HCT116 (cell line): ENCODE data around the gene LCK. TPM values are rescaled to one million over a fixed set of nuclear protein-coding genes. Genes with fewer than 3 reads are reported as not detected.
A peak's percentile ranks its signal among the peaks of the same experiment; 100 is the strongest.

Experiments
- ATAC-seq: fragments of 200-7000 bp; cut with Tn5 transposase; 2 replicates; pipeline ENCODE4 v1.9.1; 2020; ENCODE audit warnings: mild to moderate bottlenecking, moderate library complexity
- BruUV-seq: library from RNA; stranded (reverse); fragments of 400-500 nt; replicated peaks from 2 replicates; lab custom pipeline; 2021; lab: Mats Ljungman, UMichigan
- CTCF ChIA-PET: fragments of 300-600 bp; sonication (Branson Sonifier 250); formaldehyde crosslinking; loops from one replicate; lab custom pipeline; 2021; ENCODE audit warnings: antibody characterized with exemption; lab: Charles Lee
- POLR2A ChIA-PET: fragments of 300-600, 350-600 bp; sonication (Branson Sonifier 250); formaldehyde crosslinking; loops from one replicate; lab custom pipeline; 2021; ENCODE audit warnings: antibody characterized with exemption; lab: Charles Lee
- RAD21 ChIA-PET, 2 experiments: fragments of 300-600 bp; sonication (Branson Sonifier 250); formaldehyde crosslinking; loops; one replicate each; lab custom pipeline; 2023; ENCODE audit warnings: low total read pairs in 2 of 2; ENCODE audit not compliant: uncharacterized antibody in 2 of 2, unreplicated experiment in 2 of 2, low non-redundant PET in 1 of 2; lab: Charles Lee
- DNase-seq: peaks from one replicate; pipeline ENCODE4 v3.0.0-alpha.2; 2010; ENCODE audit warnings: low read depth, low spot score
- H2AFZ ChIP-seq: fragments of 200-600 bp; shearing (Covaris generic), sonication (generic); 2 replicates; pipeline ENCODE4 v1.6.1; 2017; ENCODE audit warnings: low read depth, mixed run types, mixed read lengths, antibody characterized with exemption, low read length; ENCODE audit not compliant: poor library complexity, severe bottlenecking
- H3K27ac ChIP-seq: 2 replicates; pipeline ENCODE4 v1.5.1; 2012; ENCODE audit warnings: low read depth, low read length
- H3K27me3 ChIP-seq: fragments of 200-600 bp; sonication (generic); 2 replicates; pipeline ENCODE4 v1.6.1; 2016; ENCODE audit warnings: mixed run types, low read length, mixed read lengths; ENCODE audit not compliant: insufficient read depth
- H3K36me3 ChIP-seq, 2 experiments: fragments of 200-500 bp in 1 of 2; fragments of 200-600 bp in 1 of 2; sonication (Bioruptor generic) in 1 of 2; sonication (generic) in 1 of 2; 2 replicates each; pipeline versions ENCODE4 v1.5.1 to v1.6.1; 2014 to 2016; ENCODE audit warnings: low read length in 2 of 2, inconsistent platforms in 1 of 2, mixed read lengths in 1 of 2, mixed run types in 1 of 2; ENCODE audit not compliant: insufficient read depth in 2 of 2, control insufficient read depth in 1 of 2
- H3K4me1 ChIP-seq, 2 experiments: fragments of 200-600 bp in 1 of 2; sonication (generic) in 1 of 2; 2 replicates each; pipeline versions ENCODE4 v1.5.1 to v1.6.1; 2012 to 2017; ENCODE audit warnings: low read length in 2 of 2, inconsistent platforms in 1 of 2, mild to moderate bottlenecking in 1 of 2, mixed read lengths in 1 of 2, mixed run types in 1 of 2, moderate library complexity in 1 of 2; ENCODE audit not compliant: insufficient read depth in 2 of 2, control insufficient read depth in 1 of 2
- H3K4me2 ChIP-seq: fragments of 200-600 bp; sonication (generic); 2 replicates; pipeline ENCODE4 v1.6.1; 2017; ENCODE audit warnings: mixed run types, low read length, mixed read lengths
- H3K4me3 ChIP-seq, 2 experiments: fragments of 200-600 bp in 1 of 2; sonication (generic) in 1 of 2; replicated peaks in 1 of 2; 2 replicates each; pipeline ENCODE4 v1.5.1; 2011 to 2016; ENCODE audit warnings: low read length in 2 of 2, control low read depth in 1 of 2, low read depth in 1 of 2, mild to moderate bottlenecking in 1 of 2, mixed read lengths in 1 of 2, mixed run types in 1 of 2
- H3K79me2 ChIP-seq: fragments of 200-600 bp; sonication (generic); 2 replicates; pipeline ENCODE4 v1.6.1; 2017; ENCODE audit warnings: mild to moderate bottlenecking, mixed run types, low read length, moderate library complexity, mixed read lengths; ENCODE audit not compliant: insufficient read depth
- H3K9ac ChIP-seq: fragments of 200-600 bp; sonication (generic); 2 replicates; pipeline ENCODE4 v1.6.1; 2016; ENCODE audit warnings: low read length, mixed read lengths
- H3K9me2 ChIP-seq: fragments of 200-600 bp; sonication (generic), shearing (Covaris generic); 2 replicates; pipeline ENCODE4 v1.6.1; 2017; ENCODE audit warnings: mixed run types, mild to moderate bottlenecking, moderate library complexity; ENCODE audit not compliant: insufficient read depth
- H3K9me3 ChIP-seq, 2 experiments: fragments of 200-500 bp in 1 of 2; fragments of 200-600 bp in 1 of 2; sonication (Bioruptor generic) in 1 of 2; sonication (generic) in 1 of 2; 2 replicates each; pipeline ENCODE4 v1.6.1; 2014 to 2017; ENCODE audit warnings: low read length in 2 of 2, mixed read lengths in 2 of 2, inconsistent platforms in 1 of 2, low read depth in 1 of 2, mild to moderate bottlenecking in 1 of 2, mixed run types in 1 of 2, moderate library complexity in 1 of 2; ENCODE audit not compliant: control insufficient read depth in 1 of 2, insufficient read depth in 1 of 2
- H4K20me1 ChIP-seq: fragments of 200-600 bp; sonication (generic), shearing (Covaris generic); 2 replicates; pipeline ENCODE4 v1.6.1; 2017; ENCODE audit warnings: mixed run types, mild to moderate bottlenecking, moderate library complexity; ENCODE audit not compliant: insufficient read depth
- CBX3 ChIP-seq: IDR thresholded peaks from 2 replicates; pipeline ENCODE4 v1.6.1; 2012; ENCODE audit warnings: low read depth
- ELF1 ChIP-seq: IDR thresholded peaks from 2 replicates; pipeline ENCODE4 v1.6.1; 2012; ENCODE audit warnings: low read depth, borderline replicate concordance
- JUND ChIP-seq: IDR thresholded peaks from 2 replicates; pipeline ENCODE4 v1.6.1; 2012
- POLR2A ChIP-seq: IDR thresholded peaks from 2 replicates; pipeline ENCODE4 v1.7.0; 2011; ENCODE audit warnings: borderline replicate concordance; ENCODE audit not compliant: insufficient read depth, insufficient read length; ENCODE audit errors: extremely low read depth
- POLR2AphosphoS5 ChIP-seq: IDR thresholded peaks from 2 replicates; pipeline ENCODE4 v1.6.1; 2011; ENCODE audit warnings: mild to moderate bottlenecking, low read depth, low read length, moderate library complexity
- RAD21 ChIP-seq: IDR thresholded peaks from 2 replicates; pipeline ENCODE4 v1.6.1; 2012; ENCODE audit warnings: low read depth, mild to moderate bottlenecking
- TCF7L2 ChIP-seq: IDR thresholded peaks from 2 replicates; pipeline ENCODE4 v1.7.0; 2011; ENCODE audit warnings: borderline replicate concordance, inconsistent platforms; ENCODE audit not compliant: insufficient read depth, insufficient read length; ENCODE audit errors: extremely low read depth
- YY1 ChIP-seq: IDR thresholded peaks from 2 replicates; pipeline ENCODE4 v1.6.1; 2011; ENCODE audit warnings: low read length, low read depth, moderate library complexity, mild to moderate bottlenecking; ENCODE audit not compliant: insufficient replicate concordance; ENCODE audit errors: extremely low read depth
- ZFX ChIP-seq: fragments of 450-650 bp; IDR thresholded peaks from 2 replicates; pipeline ENCODE4 v1.6.1; 2017
- intact Hi-C: fragments of 100-400 bp; cut with micrococcal nuclease; formaldehyde crosslinking; loops from 2 replicates; pipeline ENCODE4 v1.10.0; 2022
- total RNA-seq: library from RNA; stranded (reverse); gene quantifications from one replicate; pipeline ENCODE4 v1.2.1, GENCODE V29; 2021; ENCODE audit not compliant: unreplicated experiment
- TF ChIP-seq, protein P1 (sequence below): IDR thresholded peaks from 2 replicates; pipeline ENCODE4 v1.6.1; 2012
- TF ChIP-seq, protein P2 (sequence below): IDR thresholded peaks from 2 replicates; pipeline ENCODE4 v1.6.1; 2012; ENCODE audit warnings: low read depth
- TF ChIP-seq, protein P3 (sequence below): IDR thresholded peaks from 2 replicates; pipeline ENCODE4 v1.6.1; 2011; ENCODE audit warnings: mild to moderate bottlenecking, low read length, moderate library complexity; ENCODE audit not compliant: insufficient replicate concordance; ENCODE audit errors: extremely low read depth

The LCK gene
- total RNA-seq, 1 experiment from 2014 or later, result 0.79 TPM

DNA sequence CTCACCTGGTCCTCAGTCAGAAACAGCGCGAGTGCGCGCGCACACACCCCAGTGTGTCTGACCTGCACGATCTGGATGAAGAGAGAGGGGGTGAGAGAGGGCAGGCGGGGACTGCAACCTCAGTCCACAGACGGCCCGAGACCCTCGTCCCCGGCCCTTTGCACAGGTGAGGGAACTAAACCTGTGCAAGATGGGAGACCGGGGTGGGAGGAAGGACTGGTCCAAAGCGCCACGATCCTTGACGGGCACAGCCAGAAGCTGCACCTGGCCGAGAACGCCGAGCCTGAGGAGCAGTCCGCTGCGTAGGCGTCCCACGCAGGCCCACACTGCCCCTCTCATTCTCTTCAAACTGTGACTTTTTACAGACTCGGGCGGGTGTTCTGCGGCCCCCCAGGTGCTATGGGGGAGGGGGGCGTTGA, 46.1 kb upstream of the LCK start:
- H2AFZ ChIP-seq, result no peak overlapping the region
- H3K4me3 ChIP-seq, result peak overlapping the region; percentile 77 to 78
- intact Hi-C loops, result no loop called here
- H3K79me2 ChIP-seq, result peaks cover 19% of the 10 kb centered on the region; the same call in 1 of the 2 replicates
- no peaks in the 10 kb centered on the region for H3K9me2 ChIP-seq
- H3K27ac ChIP-seq, result no peak overlapping the region; the same call in 1 of the 2 replicates
- peak overlapping the region; percentile 91 for H3K4me2 ChIP-seq
- CTCF ChIA-PET, result interaction anchor here (1.0 kb wide), 1 partner anchor 11 kb away, joined by 3 read pairs; no protein-coding TSS in a partner anchor
- RAD21 ChIA-PET, result no interaction called here
- peaks cover 0 to 11% of the 10 kb centered on the region in 2 experiments; a peak in 1 of 4 replicates for H3K36me3 ChIP-seq
- H3K9me3 ChIP-seq, result no peaks in the 10 kb centered on the region
- H3K4me1 ChIP-seq, result peaks cover 9 to 42% of the 10 kb centered on the region in 2 experiments; a peak in 3 of 4 replicates
- H3K9ac ChIP-seq, result peak overlapping the region; percentile 95
- H3K27me3 ChIP-seq, result no peaks in the 10 kb centered on the region
- DNase-seq, result no peak
- POLR2A ChIA-PET, result interaction anchor here (1.2 kb wide), 1 partner anchor 131 kb away, joined by 3 read pairs; the partner anchor contains the start of gene MARCKSL1
- no peak for ATAC-seq
- H4K20me1 ChIP-seq, result no peaks in the 10 kb centered on the region
- TF ChIP-seq ZFX (no peak), ELF1 (no peak), TCF7L2 (no peak), POLR2A (no peak), JUND (no peak), POLR2AphosphoS5 (no peak), YY1 (no peak), RAD21 (no peak), CBX3 (no peak)
- TF ChIP-seq, protein P1, sequence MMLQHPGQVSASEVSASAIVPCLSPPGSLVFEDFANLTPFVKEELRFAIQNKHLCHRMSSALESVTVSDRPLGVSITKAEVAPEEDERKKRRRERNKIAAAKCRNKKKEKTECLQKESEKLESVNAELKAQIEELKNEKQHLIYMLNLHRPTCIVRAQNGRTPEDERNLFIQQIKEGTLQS, result no peak
- TF ChIP-seq, protein P2, sequence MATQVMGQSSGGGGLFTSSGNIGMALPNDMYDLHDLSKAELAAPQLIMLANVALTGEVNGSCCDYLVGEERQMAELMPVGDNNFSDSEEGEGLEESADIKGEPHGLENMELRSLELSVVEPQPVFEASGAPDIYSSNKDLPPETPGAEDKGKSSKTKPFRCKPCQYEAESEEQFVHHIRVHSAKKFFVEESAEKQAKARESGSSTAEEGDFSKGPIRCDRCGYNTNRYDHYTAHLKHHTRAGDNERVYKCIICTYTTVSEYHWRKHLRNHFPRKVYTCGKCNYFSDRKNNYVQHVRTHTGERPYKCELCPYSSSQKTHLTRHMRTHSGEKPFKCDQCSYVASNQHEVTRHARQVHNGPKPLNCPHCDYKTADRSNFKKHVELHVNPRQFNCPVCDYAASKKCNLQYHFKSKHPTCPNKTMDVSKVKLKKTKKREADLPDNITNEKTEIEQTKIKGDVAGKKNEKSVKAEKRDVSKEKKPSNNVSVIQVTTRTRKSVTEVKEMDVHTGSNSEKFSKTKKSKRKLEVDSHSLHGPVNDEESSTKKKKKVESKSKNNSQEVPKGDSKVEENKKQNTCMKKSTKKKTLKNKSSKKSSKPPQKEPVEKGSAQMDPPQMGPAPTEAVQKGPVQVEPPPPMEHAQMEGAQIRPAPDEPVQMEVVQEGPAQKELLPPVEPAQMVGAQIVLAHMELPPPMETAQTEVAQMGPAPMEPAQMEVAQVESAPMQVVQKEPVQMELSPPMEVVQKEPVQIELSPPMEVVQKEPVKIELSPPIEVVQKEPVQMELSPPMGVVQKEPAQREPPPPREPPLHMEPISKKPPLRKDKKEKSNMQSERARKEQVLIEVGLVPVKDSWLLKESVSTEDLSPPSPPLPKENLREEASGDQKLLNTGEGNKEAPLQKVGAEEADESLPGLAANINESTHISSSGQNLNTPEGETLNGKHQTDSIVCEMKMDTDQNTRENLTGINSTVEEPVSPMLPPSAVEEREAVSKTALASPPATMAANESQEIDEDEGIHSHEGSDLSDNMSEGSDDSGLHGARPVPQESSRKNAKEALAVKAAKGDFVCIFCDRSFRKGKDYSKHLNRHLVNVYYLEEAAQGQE, result no peak
- TF ChIP-seq, protein P3, sequence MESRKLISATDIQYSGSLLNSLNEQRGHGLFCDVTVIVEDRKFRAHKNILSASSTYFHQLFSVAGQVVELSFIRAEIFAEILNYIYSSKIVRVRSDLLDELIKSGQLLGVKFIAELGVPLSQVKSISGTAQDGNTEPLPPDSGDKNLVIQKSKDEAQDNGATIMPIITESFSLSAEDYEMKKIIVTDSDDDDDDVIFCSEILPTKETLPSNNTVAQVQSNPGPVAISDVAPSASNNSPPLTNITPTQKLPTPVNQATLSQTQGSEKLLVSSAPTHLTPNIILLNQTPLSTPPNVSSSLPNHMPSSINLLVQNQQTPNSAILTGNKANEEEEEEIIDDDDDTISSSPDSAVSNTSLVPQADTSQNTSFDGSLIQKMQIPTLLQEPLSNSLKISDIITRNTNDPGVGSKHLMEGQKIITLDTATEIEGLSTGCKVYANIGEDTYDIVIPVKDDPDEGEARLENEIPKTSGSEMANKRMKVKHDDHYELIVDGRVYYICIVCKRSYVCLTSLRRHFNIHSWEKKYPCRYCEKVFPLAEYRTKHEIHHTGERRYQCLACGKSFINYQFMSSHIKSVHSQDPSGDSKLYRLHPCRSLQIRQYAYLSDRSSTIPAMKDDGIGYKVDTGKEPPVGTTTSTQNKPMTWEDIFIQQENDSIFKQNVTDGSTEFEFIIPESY, result no peak
- no TSS peak for BruUV-seq
